Right hindlimb (tissue), 1 donor: ENCODE measurements around the gene MADCAM1.
A peak's percentile ranks its signal among the peaks of the same experiment; 100 is the strongest.

ENCODE experiments used
- DNase-seq: peaks from one replicate; pipeline ENCODE4 v3.0.0-alpha.2; 2018

Gene MADCAM1

GRCh38 chr19:508204-509150 lies 12.2 kb downstream of the MADCAM1 start:
- DNase-seq = peak; percentile 39

GRCh38 chr19:510606-511100 lies 14.4 kb downstream of the MADCAM1 start:
- peak; percentile 83 for DNase-seq

DNA sequence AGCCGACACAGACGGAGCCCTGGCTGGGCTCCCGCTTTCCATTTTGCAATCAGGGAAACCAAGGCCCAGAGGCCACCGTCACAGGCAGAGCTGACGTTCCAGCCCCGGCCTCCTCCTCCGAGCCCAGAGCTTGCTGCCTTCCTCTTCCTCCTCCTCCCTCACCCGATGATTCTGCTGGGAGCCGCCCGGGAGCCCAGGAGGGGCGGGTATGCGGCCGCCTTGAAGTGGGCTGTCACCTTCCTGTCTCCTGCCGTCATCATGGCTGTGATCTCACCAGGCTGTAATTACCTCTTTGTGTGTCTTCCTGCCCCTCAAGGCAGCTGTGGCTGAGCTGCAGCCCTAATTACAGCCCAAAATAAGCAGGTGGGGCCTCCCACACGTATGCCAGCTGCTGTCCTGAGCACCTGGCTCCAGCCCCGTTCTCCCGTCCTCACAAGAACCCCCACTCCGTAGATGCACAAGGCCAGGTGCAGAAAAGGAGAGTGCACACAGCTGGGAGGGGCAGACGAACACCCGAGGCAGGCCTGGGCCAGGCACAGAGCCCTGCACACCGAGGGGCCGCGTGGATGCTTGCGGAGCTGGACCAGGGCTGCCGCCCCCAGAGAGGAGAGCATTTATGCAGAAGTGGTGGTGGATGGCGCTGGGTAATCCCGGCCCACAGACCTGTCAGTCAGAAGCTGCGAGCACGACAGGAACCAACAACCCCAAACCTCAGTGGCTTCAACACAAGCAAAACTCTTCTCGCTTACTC lies 15.0 kb downstream of the MADCAM1 start:
- DNase-seq = peak; percentile 75

- DNase-seq = peak; percentile 44
Observed at GRCh38 chr19:512547-513365, 16.5 kb downstream of the MADCAM1 start.

GRCh38 chr19:513368-514165 lies 17.3 kb downstream of the MADCAM1 start:
- no peak for DNase-seq

- peak; percentile 15 for DNase-seq
Observed at GRCh38 chr19:514166-514663, 17.9 kb downstream of the MADCAM1 start.

GRCh38 chr19:517721-518597 lies 21.7 kb downstream of the MADCAM1 start:
- peak; percentile 96 for DNase-seq

GRCh38 chr19:518598-519231 lies 22.4 kb downstream of the MADCAM1 start:
- no peak for DNase-seq

DNA sequence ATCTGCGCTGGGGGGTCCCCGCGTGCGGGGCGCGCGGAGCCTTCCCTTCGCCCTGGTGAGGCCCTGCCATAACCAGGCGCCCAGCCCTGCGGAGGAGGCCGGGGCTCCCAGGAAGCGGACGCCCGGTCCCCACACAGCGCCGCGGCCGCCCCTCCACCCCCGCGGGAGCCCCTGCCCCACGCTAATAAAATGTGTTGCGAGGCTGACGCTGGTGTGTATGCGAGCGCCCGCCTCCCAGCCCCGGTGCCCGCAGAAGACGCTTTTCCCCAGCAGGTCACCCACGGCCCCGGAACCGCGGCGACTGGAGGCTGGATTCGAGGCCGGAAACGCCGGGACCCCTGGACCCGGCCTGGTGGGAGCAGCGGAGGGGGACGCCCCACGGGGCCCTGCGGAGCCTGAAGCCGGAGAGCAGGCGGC lies 23.2 kb downstream of the MADCAM1 start:
- no peak for DNase-seq

GRCh38 chr19:522726-523125 lies 26.4 kb downstream of the MADCAM1 start:
- DNase-seq = peak; percentile 17

DNA sequence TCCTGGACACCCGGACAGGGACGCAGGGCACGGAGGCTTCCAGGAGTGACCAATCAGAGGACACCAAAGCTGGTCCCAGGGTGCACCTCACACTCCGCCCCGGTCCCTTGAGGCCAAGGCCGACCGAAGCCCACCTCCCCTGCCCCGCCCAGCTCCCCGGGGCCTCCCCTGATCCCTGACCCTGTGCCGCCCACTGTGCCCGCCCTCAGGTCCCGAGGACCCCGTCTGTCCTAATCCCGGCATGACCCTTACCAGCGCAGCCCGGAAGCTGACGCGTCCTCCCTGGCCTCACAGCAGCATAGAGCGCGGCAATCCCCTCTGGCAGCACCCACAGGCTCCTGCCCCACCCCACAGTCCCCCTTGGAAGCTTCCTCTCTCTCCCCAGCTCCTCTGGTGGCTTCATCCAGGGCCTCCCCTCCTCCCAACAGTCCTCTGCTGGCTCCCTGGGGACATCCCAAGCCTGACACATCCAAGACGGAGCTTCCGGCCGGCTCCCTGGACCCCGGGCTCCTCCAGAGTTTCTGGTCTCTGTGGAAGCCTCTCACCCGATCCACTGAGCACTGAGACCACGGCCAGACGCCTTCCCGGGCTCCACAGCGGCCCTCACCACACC lies 27.9 kb downstream of the MADCAM1 start:
- DNase-seq = no peak

GRCh38 chr19:525029-525428 lies 28.7 kb downstream of the MADCAM1 start:
- peak; percentile 23 for DNase-seq

- no peak for DNase-seq
Observed at GRCh38 chr19:525857-526419, 29.7 kb downstream of the MADCAM1 start.

DNA sequence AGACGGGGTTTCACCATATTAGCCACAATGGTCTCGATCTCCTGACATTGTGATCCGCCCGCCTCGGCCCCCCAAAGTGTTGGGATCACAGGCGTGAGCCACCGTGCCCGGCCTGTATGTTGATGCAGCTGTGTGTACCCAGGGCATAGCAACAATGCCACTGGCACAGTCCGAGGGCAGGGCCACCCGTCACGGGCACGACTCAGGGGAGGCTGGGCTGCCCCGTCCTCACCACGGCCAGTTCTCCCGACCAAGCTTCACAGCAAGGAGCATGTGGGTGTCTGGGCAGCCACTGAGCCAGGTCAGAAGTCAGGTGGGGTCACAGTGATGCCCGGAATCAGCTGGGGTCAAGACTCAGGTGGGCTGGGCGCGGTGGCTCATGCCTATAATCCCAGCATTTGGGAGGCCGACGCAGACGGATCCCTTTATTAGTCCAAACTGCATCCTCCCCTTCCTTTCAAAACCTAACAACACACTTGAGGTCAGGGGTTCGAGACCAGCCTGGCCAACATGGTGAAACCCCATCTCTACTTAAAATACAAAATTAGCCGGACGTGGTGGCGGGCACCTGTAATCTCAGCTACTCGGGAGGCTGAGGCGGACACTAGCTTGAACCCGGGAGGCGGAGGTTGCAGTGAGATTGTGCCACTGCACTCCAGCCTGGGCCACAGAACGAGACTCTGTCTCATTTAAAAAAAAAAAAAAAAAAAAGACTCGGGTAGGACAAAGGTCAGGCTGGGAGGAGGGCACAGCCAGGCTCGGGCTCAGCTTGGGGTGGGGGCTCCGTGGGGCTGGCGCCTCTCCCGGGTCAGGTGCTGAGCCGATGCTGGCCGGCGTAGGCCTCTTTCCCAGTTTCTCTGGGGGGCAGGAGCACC lies 34.1 kb downstream of the MADCAM1 start:
- DNase-seq = no peak

- DNase-seq = peak; percentile 92
Observed at GRCh38 chr19:531009-531752, 34.9 kb downstream of the MADCAM1 start.

GRCh38 chr19:531753-532560 lies 35.7 kb downstream of the MADCAM1 start, which contains the start of gene CDC34:
Gene CDC34 (plus strand): TSS chr19:531760. CDS start chr19:531932, 172 bp downstream.
- DNase-seq = no peak
